GM18499 (cell line): Measurements from ENCODE around the gene GLIS2.

ENCODE experiments used
- ATAC-seq: cut with Tn5 transposase; IDR thresholded peaks from one replicate; pipeline ENCODE4 v1.9.1; 2021; ENCODE audit warnings: moderate number of reproducible peaks; ENCODE audit not compliant: insufficient read depth, unreplicated experiment

The GLIS2 gene

GRCh38 chr16:4318967-4319366 is 3.1 kb downstream of the GLIS2 start:
- ATAC-seq: no peak

GRCh38 chr16:4319454-4320421 is 3.9 kb downstream of the GLIS2 start:
- ATAC-seq: no peak

- no peak for ATAC-seq
Observed at GRCh38 chr16:4320571-4321137, 4.8 kb downstream of the GLIS2 start.

- no peak for ATAC-seq
Observed at GRCh38 chr16:4321286-4322120, 5.6 kb downstream of the GLIS2 start.

- no peak for ATAC-seq
Observed at GRCh38 chr16:4322121-4323052, 6.5 kb downstream of the GLIS2 start.

- ATAC-seq: no peak
Observed at GRCh38 chr16:4323071-4323844, 7.4 kb downstream of the GLIS2 start.

- no peak for ATAC-seq
Observed at GRCh38 chr16:4323845-4324488, 8.1 kb downstream of the GLIS2 start.

- ATAC-seq: no peak
Observed at GRCh38 chr16:4324492-4325252, 8.8 kb downstream of the GLIS2 start.

- ATAC-seq: no peak
Observed at GRCh38 chr16:4325253-4325758, 9.4 kb downstream of the GLIS2 start.

GRCh38 chr16:4327386-4328045 is 11.6 kb downstream of the GLIS2 start:
- ATAC-seq: no peak

- ATAC-seq: no peak
Observed at GRCh38 chr16:4328046-4328781, 12.3 kb downstream of the GLIS2 start.

- no peak for ATAC-seq
Observed at GRCh38 chr16:4328782-4329775, 13.2 kb downstream of the GLIS2 start.

GRCh38 chr16:4330277-4330874 is 14.5 kb downstream of the GLIS2 start:
- no peak for ATAC-seq

GRCh38 chr16:4332083-4332482 is 16.2 kb downstream of the GLIS2 start:
- no peak for ATAC-seq
